Heart left ventricle (tissue), 13 donors: ENCODE data around the gene KCNS3.

Experiments used
- CTCF ChIP-seq, 12 donors: fragments of 200-600 bp; sonication (generic) in 4 of 12; IDR thresholded peaks; one replicate each; pipeline versions ENCODE4 v1.5.0 to v1.8.0; 2018 to 2022; ENCODE audit warnings: antibody characterized with exemption in 12 of 12, mild to moderate bottlenecking in 5 of 12
- POLR2A ChIP-seq, 2 donors: fragments of 450-650 bp; IDR thresholded peaks; one replicate each; pipeline ENCODE4 v1.6.1; 2017; ENCODE audit warnings: antibody characterized with exemption in 2 of 2, mild to moderate bottlenecking in 2 of 2, moderate library complexity in 2 of 2
- donor health status: ischemic (EF 13 %, LVEDD 7.1; RV severe dilation, severe dysfunction).
- donor health status: DM: no; HTN: yes; CAD: no.
- donor health status: DM: no; HTN: no; CAD: no.
- donor health status: ischemic (EF 25% LVEDD 6.9; RV normal size, moderate dysfunction).
- donor health status: ischemic (EF 25% LVEDD 5.7; RV mildly dilated, moderate dysfunction).
- donor health status: ischemic (EF 35%, LVEDD 5.7; RV mildly dilated, moderate dysfunction).
- donor health status: nonischemic (EF 11% LVEDD 7.7; RV severe dilation, severe dysfunction).
- donor health status: DM: yes; HTN: yes; CAD: no.
- donor health status: PGD.
- donor health status: ischemic (EF 29% LVEDD 5.4; RV normal size, mild dysfunction).
- donor health status: nonischemic (EF 23%, LVEDD 6.1; RV moderate dilation, normal function).

GRCh38 chr2:17846676-17847075 lies 31.8 kb upstream of the KCNS3 start:
- TF ChIP-seq POLR2A (IDR thresholded peaks at IDR 0.05) (no peak), CTCF (IDR thresholded peaks at IDR 0.05) (no peak)
